ENCODE results near the gene RGS9BP.

GRCh38 chr19:32709032-32709431, 33.4 kb downstream of the RGS9BP start:
- TF ChIP-seq EZH2 (IDR thresholded peaks at IDR 0.05; ENCODE audit: borderline replicate concordance, low read length) (no peak), CTCF (IDR thresholded peaks at IDR 0.05; ENCODE audit: low read length) (no peak)
